ENCODE data around the gene TMEM203. TPM values are rescaled to one million over a fixed set of nuclear protein-coding genes. Genes with fewer than 3 reads are reported as not detected.

TMEM203 gene
- total and polyA plus RNA-seq, 2 of the 13 experiments (the other 11 are each of a cell fraction or from before 2014, with no cell fraction given): 23.4 to 36.7 TPM

DNA sequence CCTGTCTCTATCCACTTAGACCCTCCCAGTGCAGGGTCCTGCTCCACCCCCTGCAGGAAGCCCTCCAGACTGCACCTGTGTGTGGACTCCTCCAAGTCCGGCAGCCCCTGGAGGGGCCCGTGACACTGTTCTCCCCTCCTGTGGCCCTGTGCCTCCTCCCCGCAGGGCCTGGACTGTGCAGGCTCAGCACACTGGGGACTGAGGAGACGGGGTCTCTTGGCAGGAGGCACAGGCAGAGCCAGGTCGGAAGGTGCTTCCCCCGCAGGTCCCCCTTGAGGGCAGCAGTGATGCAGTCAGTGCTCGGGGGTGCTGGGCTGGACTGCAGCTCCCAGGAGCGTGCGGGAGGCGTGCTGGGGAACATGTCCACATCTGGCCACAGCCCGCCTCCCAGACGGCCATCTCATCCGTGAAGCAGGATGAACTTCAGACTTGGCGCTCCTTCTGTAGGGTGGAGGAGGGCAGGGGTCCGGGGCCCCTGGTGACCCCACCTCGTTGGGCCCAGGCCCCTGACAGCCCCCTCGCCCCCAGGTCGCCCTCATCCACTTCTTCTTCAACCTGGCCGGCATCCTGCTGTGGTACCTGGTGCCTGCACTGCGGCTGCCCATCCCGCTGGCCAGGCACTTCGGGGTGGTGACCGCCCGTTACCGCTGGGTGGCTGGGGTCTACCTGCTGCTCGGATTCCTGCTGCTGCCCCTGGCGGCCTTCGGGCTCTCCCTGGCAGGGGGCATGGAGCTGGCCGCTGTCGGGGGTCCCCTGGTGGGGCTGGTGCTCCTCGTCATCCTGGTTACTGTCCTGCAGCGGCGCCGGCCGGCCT lies 30.2 kb upstream of the TMEM203 start (continued):
- TF ChIP-seq, protein P1, sequence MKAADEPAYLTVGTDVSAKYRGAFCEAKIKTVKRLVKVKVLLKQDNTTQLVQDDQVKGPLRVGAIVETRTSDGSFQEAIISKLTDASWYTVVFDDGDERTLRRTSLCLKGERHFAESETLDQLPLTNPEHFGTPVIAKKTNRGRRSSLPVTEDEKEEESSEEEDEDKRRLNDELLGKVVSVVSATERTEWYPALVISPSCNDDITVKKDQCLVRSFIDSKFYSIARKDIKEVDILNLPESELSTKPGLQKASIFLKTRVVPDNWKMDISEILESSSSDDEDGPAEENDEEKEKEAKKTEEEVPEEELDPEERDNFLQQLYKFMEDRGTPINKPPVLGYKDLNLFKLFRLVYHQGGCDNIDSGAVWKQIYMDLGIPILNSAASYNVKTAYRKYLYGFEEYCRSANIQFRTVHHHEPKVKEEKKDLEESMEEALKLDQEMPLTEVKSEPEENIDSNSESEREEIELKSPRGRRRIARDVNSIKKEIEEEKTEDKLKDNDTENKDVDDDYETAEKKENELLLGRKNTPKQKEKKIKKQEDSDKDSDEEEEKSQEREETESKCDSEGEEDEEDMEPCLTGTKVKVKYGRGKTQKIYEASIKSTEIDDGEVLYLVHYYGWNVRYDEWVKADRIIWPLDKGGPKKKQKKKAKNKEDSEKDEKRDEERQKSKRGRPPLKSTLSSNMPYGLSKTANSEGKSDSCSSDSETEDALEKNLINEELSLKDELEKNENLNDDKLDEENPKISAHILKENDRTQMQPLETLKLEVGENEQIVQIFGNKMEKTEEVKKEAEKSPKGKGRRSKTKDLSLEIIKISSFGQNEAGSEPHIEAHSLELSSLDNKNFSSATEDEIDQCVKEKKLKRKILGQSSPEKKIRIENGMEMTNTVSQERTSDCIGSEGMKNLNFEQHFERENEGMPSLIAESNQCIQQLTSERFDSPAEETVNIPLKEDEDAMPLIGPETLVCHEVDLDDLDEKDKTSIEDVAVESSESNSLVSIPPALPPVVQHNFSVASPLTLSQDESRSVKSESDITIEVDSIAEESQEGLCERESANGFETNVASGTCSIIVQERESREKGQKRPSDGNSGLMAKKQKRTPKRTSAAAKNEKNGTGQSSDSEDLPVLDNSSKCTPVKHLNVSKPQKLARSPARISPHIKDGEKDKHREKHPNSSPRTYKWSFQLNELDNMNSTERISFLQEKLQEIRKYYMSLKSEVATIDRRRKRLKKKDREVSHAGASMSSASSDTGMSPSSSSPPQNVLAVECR (CRISPR knock-in tag; IDR thresholded peaks at IDR 0.05; ENCODE audit: borderline replicate concordance): no peak
- TF ChIP-seq ZNF180 (CRISPR knock-in tag; IDR thresholded peaks at IDR 0.05; ENCODE audit: borderline replicate concordance, low read depth): no peak
- no peak for TF ChIP-seq SOX13 (IDR thresholded peaks at IDR 0.05)
- no peak for TF ChIP-seq SOX13 (CRISPR knock-in tag; conservative IDR thresholded peaks at IDR 0.05 in 1 of 2, IDR thresholded peaks at IDR 0.05 in 1 of 2)
- TF ChIP-seq, protein P2, sequence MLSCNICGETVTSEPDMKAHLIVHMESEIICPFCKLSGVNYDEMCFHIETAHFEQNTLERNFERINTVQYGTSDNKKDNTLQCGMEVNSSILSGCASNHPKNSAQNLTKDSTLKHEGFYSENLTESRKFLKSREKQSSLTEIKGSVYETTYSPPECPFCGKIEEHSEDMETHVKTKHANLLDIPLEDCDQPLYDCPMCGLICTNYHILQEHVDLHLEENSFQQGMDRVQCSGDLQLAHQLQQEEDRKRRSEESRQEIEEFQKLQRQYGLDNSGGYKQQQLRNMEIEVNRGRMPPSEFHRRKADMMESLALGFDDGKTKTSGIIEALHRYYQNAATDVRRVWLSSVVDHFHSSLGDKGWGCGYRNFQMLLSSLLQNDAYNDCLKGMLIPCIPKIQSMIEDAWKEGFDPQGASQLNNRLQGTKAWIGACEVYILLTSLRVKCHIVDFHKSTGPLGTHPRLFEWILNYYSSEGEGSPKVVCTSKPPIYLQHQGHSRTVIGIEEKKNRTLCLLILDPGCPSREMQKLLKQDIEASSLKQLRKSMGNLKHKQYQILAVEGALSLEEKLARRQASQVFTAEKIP (CRISPR knock-in tag; IDR thresholded peaks at IDR 0.05; ENCODE audit: borderline replicate concordance): no peak
- TF ChIP-seq, protein P3, sequence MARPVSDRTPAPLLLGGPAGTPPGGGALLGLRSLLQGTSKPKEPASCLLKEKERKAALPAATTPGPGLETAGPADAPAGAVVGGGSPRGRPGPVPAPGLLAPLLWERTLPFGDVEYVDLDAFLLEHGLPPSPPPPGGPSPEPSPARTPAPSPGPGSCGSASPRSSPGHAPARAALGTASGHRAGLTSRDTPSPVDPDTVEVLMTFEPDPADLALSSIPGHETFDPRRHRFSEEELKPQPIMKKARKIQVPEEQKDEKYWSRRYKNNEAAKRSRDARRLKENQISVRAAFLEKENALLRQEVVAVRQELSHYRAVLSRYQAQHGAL (CRISPR knock-in tag; IDR thresholded peaks at IDR 0.05; ENCODE audit: not compliant biosample characterization): peak; percentile 43
- no peak for TF ChIP-seq SATB2 (CRISPR knock-in tag; IDR thresholded peaks at IDR 0.05)
- no peak for TF ChIP-seq ZNF879 (CRISPR knock-in tag; IDR thresholded peaks at IDR 0.05)
- TF ChIP-seq, protein P4, sequence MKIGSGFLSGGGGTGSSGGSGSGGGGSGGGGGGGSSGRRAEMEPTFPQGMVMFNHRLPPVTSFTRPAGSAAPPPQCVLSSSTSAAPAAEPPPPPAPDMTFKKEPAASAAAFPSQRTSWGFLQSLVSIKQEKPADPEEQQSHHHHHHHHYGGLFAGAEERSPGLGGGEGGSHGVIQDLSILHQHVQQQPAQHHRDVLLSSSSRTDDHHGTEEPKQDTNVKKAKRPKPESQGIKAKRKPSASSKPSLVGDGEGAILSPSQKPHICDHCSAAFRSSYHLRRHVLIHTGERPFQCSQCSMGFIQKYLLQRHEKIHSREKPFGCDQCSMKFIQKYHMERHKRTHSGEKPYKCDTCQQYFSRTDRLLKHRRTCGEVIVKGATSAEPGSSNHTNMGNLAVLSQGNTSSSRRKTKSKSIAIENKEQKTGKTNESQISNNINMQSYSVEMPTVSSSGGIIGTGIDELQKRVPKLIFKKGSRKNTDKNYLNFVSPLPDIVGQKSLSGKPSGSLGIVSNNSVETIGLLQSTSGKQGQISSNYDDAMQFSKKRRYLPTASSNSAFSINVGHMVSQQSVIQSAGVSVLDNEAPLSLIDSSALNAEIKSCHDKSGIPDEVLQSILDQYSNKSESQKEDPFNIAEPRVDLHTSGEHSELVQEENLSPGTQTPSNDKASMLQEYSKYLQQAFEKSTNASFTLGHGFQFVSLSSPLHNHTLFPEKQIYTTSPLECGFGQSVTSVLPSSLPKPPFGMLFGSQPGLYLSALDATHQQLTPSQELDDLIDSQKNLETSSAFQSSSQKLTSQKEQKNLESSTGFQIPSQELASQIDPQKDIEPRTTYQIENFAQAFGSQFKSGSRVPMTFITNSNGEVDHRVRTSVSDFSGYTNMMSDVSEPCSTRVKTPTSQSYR (CRISPR knock-in tag; IDR thresholded peaks at IDR 0.05; ENCODE audit: borderline replicate concordance): no peak
- TF ChIP-seq PPARG (CRISPR knock-in tag; conservative IDR thresholded peaks at IDR 0.05): no peak
- TF ChIP-seq HNRNPH1 (optimal IDR thresholded peaks at IDR 0.05; ENCODE audit: low read depth, low read length): no peak
- TF ChIP-seq FOSL1 (CRISPR knock-in tag; IDR thresholded peaks at IDR 0.05; ENCODE audit: borderline replicate concordance): no peak
